ENCODE data around the gene PRG2. TPM values are rescaled to one million over a fixed set of nuclear protein-coding genes. Genes with fewer than 3 reads are reported as not detected.

PRG2 gene
- total and polyA plus RNA-seq, 9 of the 15 experiments (the other 6 are each of a cell fraction or from before 2014, with no cell fraction given): 1.8 to 78.0 (median 26.6) TPM

DNA sequence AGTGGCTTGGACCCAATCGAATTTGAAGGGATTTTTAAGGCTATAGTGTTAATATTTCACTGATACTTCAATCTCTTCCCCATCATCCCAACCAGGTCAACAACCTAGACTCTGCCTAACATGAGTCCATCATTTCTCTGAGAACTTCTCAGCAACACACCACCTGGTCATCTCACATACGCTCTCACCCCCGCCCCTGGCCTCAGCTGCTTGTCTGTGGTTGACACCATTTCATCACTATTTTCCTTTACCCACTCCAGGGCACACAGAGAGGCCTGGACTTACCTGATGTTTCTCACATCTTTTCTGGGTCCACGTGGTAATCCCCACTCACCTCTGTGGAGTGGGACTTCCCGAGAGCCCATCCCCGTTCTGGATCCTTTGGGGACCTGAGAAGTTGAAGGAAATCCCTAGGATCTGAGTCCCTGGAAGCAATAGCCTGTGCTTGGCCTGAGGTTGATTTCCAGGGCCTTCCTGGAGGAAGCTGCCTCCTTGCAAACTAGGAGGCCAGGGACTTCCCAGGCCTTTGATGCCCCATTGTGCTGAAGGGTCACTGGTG lies 49.1 kb downstream of the PRG2 start:
- Histone ChIP-seq H3K79me2 (ENCODE audit: control insufficient read depth, insufficient read depth, low read length) (no peaks in the 10 kb centered on the region), H3K9me3 (replicated peaks; ENCODE audit: control insufficient read depth, insufficient read depth, low read depth, low read length) (no peaks in the 10 kb centered on the region), H3K4me1 (replicated peaks in 1 of 2; ENCODE audit: control insufficient read depth in 2 of 2, insufficient read depth in 2 of 2, low read length in 2 of 2) (peaks cover 3 to 10% of the 10 kb centered on the region in 2 experiments; a peak in 4 of 5 replicates), H3K36me3 (ENCODE audit: control insufficient read depth, insufficient read depth, low read length) (no peaks in the 10 kb centered on the region), H3K27ac (ENCODE audit: extremely low read depth, low read depth, low read length) (no peak overlapping the region), H3K9ac (ENCODE audit: insufficient read depth in 1 of 2, low read depth in 2 of 2, low read length in 2 of 2) (0 out of 4 replicates have a peak overlapping the region, but pooled peaks of 1 of the 2 experiments have one; percentile 56), H3K9me1 (ENCODE audit: control insufficient read depth, insufficient read depth, low read length) (no peaks in the 10 kb centered on the region), H4K20me1 (replicated peaks; ENCODE audit: control insufficient read depth, insufficient read depth, low read length) (no peaks in the 10 kb centered on the region), H3K4me2 (ENCODE audit: insufficient read depth, low read length) (no peak overlapping the region), H2AFZ (ENCODE audit: low read depth, low read length) (no peak overlapping the region), H3K27me3 (ENCODE audit: control insufficient read depth in 2 of 2, insufficient read depth in 2 of 2, low read length in 2 of 2) (no peaks in the 10 kb centered on the region; a peak in 2 of 5 replicates), H3K4me3 (no peak overlapping the region)
- no peak for FAIRE-seq
- ChIA-PET POLR2A (interaction anchor here (0.7 to 1.1 kb wide), 3 partner anchors 12 to 371 kb away, joined by 3 to 5 read pairs (median 3); partner anchors contain the start of gene MED19), CTCF (ENCODE audit: low intra/inter-chr PET ratio) (no interaction called here)
- BruUV-seq (replicated peaks): no TSS peak
- in situ Hi-C loops (cut with MboI) (loop anchor here (5.0 to 10.0 kb wide), 3 partner anchors 183 to 1173 kb away; no protein-coding TSS in a partner anchor), intact Hi-C loops (cut with micrococcal nuclease) (loop anchor here (5.0 to 10.0 kb wide), 3 partner anchors 209 to 453 kb away; no protein-coding TSS in a partner anchor)
- no peak for DNase-seq (ENCODE audit: extremely low read depth in 1 of 4, low spot score in 3 of 4)
- TF ChIP-seq PTRF (tag; IDR thresholded peaks at IDR 0.05): no peak
- no peak for TF ChIP-seq MCM3 (IDR thresholded peaks at IDR 0.05)
- TF ChIP-seq ZFP36 (IDR thresholded peaks at IDR 0.05; ENCODE audit: low read depth, low read length, partially characterized antibody): peak; percentile 18
- WGBS (ENCODE audit: insufficient coverage, low coverage, missing lambda C conversion rate): 14% methylated on average over 6 of the region's 6 CpGs
- ATAC-seq: no peak

DNA sequence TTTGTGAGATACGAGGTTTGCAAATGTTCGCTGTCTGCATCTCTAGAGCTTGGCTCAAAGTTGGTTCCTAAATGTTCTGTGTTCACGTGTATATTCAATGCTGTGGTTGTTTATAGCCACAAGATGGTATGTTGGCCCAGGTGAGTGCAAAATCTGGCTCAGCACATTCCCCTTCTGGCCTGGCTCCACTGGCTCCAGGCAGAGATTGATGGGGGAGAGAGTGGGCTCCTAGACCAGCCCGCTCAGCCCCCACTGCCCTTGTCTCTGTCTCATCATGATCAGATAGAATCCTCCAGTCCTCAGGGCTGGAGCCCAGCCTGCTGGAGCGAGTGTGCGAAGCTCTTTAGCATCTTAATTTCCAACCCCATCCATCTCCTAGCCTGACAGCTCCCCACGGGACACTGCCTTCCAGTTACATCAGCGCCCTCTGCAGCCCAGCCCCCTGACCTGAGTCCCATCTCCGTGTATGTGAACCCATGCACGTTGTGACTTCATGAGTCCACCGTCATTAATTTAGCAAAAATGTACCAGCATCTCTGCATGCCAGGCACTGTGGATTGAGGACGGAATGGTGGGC lies 50.3 kb downstream of the PRG2 start:
- BruUV-seq (replicated peaks): no TSS peak
- Histone ChIP-seq H3K27me3 (ENCODE audit: control insufficient read depth in 2 of 2, insufficient read depth in 2 of 2, low read length in 2 of 2) (no peaks in the 10 kb centered on the region; a peak in 2 of 5 replicates), H3K4me3 (no peak overlapping the region), H2AFZ (ENCODE audit: low read depth, low read length) (peak overlapping the region; percentile 91), H3K9ac (ENCODE audit: insufficient read depth in 1 of 2, low read depth in 2 of 2, low read length in 2 of 2) (peak overlapping the region in 1 of 2 experiments; percentile 28; a peak in 1 of 4 replicates), H3K4me2 (ENCODE audit: insufficient read depth, low read length) (peak overlapping the region; percentile 72), H3K9me1 (ENCODE audit: control insufficient read depth, insufficient read depth, low read length) (no peaks in the 10 kb centered on the region), H3K27ac (ENCODE audit: extremely low read depth, low read depth, low read length) (no peak overlapping the region), H3K79me2 (ENCODE audit: control insufficient read depth, insufficient read depth, low read length) (peaks cover 11% of the 10 kb centered on the region), H3K36me3 (ENCODE audit: control insufficient read depth, insufficient read depth, low read length) (no peaks in the 10 kb centered on the region), H3K9me3 (replicated peaks; ENCODE audit: control insufficient read depth, insufficient read depth, low read depth, low read length) (no peaks in the 10 kb centered on the region), H4K20me1 (replicated peaks; ENCODE audit: control insufficient read depth, insufficient read depth, low read length) (no peaks in the 10 kb centered on the region), H3K4me1 (replicated peaks in 1 of 2; ENCODE audit: control insufficient read depth in 2 of 2, insufficient read depth in 2 of 2, low read length in 2 of 2) (peaks cover 6 to 13% of the 10 kb centered on the region in 2 experiments; a peak in 4 of 5 replicates)
- 18% methylated on average over 12 of the region's 12 CpGs for WGBS (ENCODE audit: insufficient coverage, low coverage, missing lambda C conversion rate)
- POLR2A ChIA-PET: interaction anchor here (0.6 to 1.3 kb wide), 5 partner anchors 10 to 462 kb away, joined by 3 to 6 read pairs (median 4); partner anchors contain the start of genes MED19 and TNKS1BP1
- DNase-seq (ENCODE audit: extremely low read depth in 1 of 4, low spot score in 3 of 4): peak; percentile 60 to 76 (median 66)
- peak; percentile 51 for FAIRE-seq
- intact Hi-C loops (cut with micrococcal nuclease) (loop anchor here (1.0 to 10.0 kb wide), 4 partner anchors 208 to 455 kb away; no protein-coding TSS in a partner anchor), in situ Hi-C loops (cut with MboI) (loop anchor here (5.0 to 10.0 kb wide), 3 partner anchors 185 to 1175 kb away; no protein-coding TSS in a partner anchor)
- ATAC-seq: peak; percentile 83
- CTCF ChIA-PET (ENCODE audit: low intra/inter-chr PET ratio): interaction anchor here (0.6 to 0.7 kb wide), 2 partner anchors 19 to 338 kb away, joined by 3 read pairs; no protein-coding TSS in a partner anchor
- no peak for TF ChIP-seq ZC3H8 (IDR thresholded peaks at IDR 0.05)
- TF ChIP-seq PHF21A (IDR thresholded peaks at IDR 0.05; ENCODE audit: borderline replicate concordance, low read depth): 0 out of 2 replicates have a peak, but pooled peaks have one; percentile 55
- TF ChIP-seq, protein P1, sequence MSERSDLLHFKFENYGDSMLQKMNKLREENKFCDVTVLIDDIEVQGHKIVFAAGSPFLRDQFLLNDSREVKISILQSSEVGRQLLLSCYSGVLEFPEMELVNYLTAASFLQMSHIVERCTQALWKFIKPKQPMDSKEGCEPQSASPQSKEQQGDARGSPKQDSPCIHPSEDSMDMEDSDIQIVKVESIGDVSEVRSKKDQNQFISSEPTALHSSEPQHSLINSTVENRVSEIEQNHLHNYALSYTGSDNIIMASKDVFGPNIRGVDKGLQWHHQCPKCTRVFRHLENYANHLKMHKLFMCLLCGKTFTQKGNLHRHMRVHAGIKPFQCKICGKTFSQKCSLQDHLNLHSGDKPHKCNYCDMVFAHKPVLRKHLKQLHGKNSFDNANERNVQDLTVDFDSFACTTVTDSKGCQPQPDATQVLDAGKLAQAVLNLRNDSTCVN (CRISPR knock-in tag; IDR thresholded peaks at IDR 0.05): no peak
- no peak for TF ChIP-seq SMAD4 (CRISPR knock-in tag; conservative IDR thresholded peaks at IDR 0.05)
- no peak for TF ChIP-seq ZNF316 (IDR thresholded peaks at IDR 0.05)
- TF ChIP-seq PHB2 (IDR thresholded peaks at IDR 0.05; ENCODE audit: low read depth): no peak
- TF ChIP-seq KAT2B (IDR thresholded peaks at IDR 0.05; ENCODE audit: low read depth, low read length): no peak
- no peak for TF ChIP-seq ZC3H11A (IDR thresholded peaks at IDR 0.05; ENCODE audit: low read depth, low read length)
- TF ChIP-seq, protein P2, sequence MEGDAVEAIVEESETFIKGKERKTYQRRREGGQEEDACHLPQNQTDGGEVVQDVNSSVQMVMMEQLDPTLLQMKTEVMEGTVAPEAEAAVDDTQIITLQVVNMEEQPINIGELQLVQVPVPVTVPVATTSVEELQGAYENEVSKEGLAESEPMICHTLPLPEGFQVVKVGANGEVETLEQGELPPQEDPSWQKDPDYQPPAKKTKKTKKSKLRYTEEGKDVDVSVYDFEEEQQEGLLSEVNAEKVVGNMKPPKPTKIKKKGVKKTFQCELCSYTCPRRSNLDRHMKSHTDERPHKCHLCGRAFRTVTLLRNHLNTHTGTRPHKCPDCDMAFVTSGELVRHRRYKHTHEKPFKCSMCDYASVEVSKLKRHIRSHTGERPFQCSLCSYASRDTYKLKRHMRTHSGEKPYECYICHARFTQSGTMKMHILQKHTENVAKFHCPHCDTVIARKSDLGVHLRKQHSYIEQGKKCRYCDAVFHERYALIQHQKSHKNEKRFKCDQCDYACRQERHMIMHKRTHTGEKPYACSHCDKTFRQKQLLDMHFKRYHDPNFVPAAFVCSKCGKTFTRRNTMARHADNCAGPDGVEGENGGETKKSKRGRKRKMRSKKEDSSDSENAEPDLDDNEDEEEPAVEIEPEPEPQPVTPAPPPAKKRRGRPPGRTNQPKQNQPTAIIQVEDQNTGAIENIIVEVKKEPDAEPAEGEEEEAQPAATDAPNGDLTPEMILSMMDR (IDR thresholded peaks at IDR 0.05 in 2 of 3, conservative IDR thresholded peaks at IDR 0.05 in 1 of 3; ENCODE audit: insufficient read depth in 2 of 3, low read depth in 1 of 3, low read length in 3 of 3): peak; percentile 66 to 81 (median 77)

All from K562 (cell line).